LNCaP clone FGC (cell line): ENCODE measurements around the gene PRMT7.
A peak's percentile ranks its signal among the peaks of the same experiment; 100 is the strongest.

Experiments used
- DNase-seq: peaks from one replicate; pipeline ENCODE4 v3.0.0-alpha.2; 2011; ENCODE audit warnings: low read depth
- H3K4me3 ChIP-seq: 2 replicates; pipeline ENCODE4 v1.5.1; 2011; ENCODE audit warnings: mild to moderate bottlenecking, low read depth, low read length, control low read depth
- CTCF ChIP-seq: IDR thresholded peaks from 2 replicates; pipeline ENCODE4 v1.5.1; 2012; ENCODE audit warnings: mild to moderate bottlenecking; ENCODE audit not compliant: control insufficient read depth, insufficient read depth; ENCODE audit errors: extremely low read depth

Gene PRMT7

GRCh38 chr16:68310774-68311511 lies at the start of gene PRMT7, which contains the start of gene SLC7A6OS:
Gene PRMT7 (plus strand): TSS chr16:68311019. CDS start chr16:68315980, 4,961 bp downstream.
Gene SLC7A6OS (minus strand): TSS chr16:68310946. CDS start chr16:68310926, 20 bp downstream.
- peak; percentile 59 for DNase-seq
- no peak for TF ChIP-seq CTCF
- H3K4me3 ChIP-seq = peak within 1 kb of the TSS; percentile 97

DNA sequence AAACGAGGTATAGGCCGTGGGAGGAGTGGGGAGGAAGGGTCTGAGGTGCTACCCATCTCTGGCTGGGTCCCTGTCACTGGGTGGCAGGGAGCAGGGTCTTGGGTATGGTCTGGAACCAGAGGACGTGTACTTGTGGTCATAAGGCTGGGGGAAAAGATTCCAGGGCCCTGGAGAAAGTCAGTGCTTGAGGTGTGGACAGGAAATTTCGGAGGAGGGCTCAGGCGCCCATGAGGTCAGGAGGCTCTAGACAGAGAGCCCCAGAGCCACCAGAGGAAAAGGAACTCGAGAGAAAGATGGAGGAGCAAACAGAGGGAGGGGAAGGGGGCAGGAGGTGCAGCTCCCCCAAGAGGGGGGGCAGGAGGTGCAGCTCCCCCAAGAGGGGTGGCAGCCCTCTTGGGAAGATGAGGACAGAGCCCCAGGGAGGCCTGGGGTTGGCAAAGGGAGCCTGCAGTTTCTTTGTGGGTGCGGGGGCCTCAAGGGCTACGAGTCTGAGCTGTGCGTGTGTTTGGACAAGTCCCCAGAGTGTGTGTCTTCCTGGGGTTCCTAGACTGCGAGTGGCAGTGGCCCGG lies 47.2 kb upstream of the PRMT7 start:
- no peak for DNase-seq
- peak overlapping the region; percentile 91 for H3K4me3 ChIP-seq
- 0 out of 2 replicates have a peak, but pooled peaks have one; percentile 2 for TF ChIP-seq CTCF

DNA sequence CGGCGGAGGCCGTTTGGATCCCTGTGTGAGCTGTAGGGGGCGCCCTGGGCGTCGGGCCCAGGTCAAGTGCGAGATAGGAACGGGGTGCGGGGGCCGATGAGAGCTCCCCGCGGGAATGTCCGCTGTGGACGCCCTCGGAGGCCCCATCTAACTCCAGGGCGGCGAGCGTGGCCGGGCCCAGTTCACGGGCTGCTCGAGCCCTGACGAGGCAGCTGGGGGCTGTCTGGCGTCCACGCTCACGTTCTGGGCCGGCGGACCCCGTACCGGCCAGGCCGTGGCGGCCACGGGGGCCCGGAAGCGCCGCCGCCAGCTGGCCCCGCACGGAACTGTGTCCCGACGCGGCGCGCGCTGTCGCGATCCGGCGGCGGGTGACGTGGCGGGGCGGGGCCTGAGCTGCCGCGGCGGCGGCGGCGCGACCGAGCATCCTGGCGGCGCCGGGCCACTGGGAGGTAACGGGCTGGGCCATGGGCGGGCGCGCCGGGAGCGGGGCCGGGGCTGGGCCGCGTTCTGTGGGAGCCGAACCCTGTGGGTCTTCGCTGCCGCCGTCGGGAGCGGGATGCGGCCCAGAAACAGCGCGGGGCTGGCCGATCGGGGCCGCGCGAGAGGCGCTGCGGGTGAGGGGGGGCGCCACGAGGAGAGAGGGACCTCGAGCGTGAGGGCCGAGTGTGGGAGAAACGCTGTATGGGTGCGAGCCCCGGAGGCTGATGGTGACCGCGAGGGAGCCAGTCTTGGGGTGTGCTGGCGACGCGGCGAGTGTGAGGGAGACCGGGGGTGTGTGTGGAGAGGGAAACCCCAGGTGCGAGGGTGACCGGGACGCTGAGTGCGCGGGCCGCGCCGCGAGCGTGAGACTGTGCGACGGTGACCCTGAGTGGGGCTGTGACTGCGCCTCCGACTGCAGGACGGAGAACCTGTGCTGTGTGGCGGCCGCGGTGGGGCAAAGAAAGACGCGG lies 46.4 kb upstream of the PRMT7 start, which contains the start of gene SLC7A6:
Gene SLC7A6 (plus strand): TSS at position 399 of the 950 bp plus-strand sequence. CDS start 10,201 bp downstream, outside the sequence.
- peak; percentile 52 for TF ChIP-seq CTCF
- no peak for DNase-seq

GRCh38 chr16:68265078-68265920 lies 45.5 kb upstream of the PRMT7 start:
- TF ChIP-seq CTCF = no peak
- DNase-seq = no peak

More for the DNA sequence above, 46.4 kb upstream of the PRMT7 start, which contains the start of gene SLC7A6:
- H3K4me3 ChIP-seq = peak within 1 kb of the TSS; percentile 91

GRCh38 chr16:68267612-68268405 lies 43.0 kb upstream of the PRMT7 start:
- DNase-seq = no peak
- no peak for TF ChIP-seq CTCF
- no peak overlapping the region for H3K4me3 ChIP-seq

More at GRCh38 chr16:68265078-68265920, 45.5 kb upstream of the PRMT7 start:
- peak overlapping the region; percentile 91 for H3K4me3 ChIP-seq
